ENCODE results near the gene DDX20.
"Not testable (repeated sequence)": the region's sequence is repeated elsewhere in the genome, so short reads cannot be mapped to it uniquely, and the experiment has no call there.

The DDX20 gene

DNA sequence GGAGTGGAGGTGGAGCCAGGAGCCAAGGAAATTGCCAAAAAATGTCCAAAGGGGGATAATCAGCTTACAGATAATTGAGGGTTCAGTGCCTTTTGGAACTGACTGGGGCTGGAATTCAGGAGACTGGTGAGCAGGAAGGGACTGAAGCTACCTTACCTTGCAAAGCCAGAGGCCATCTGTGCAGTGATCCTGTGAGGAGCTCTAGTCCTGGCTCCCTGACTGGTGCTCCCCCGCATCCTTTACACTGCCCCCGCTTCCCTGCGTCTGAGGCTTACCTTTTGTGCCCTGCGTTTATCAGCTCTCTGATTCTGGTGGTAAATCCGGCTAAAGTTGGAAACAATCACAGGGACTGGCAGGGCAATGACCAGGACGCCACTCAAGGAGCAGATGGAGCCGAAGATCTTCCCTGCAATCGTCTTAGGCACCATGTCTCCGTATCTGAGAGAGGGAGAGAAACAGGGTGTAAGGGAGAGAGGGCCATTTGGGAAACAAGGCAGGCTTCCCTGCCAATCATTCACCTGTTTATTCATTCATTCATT is 31.0 kb downstream of the DDX20 start:
- no peak for DNase-seq (ENCODE audit: low read depth in 2 of 3, low spot score in 2 of 3)

DNA sequence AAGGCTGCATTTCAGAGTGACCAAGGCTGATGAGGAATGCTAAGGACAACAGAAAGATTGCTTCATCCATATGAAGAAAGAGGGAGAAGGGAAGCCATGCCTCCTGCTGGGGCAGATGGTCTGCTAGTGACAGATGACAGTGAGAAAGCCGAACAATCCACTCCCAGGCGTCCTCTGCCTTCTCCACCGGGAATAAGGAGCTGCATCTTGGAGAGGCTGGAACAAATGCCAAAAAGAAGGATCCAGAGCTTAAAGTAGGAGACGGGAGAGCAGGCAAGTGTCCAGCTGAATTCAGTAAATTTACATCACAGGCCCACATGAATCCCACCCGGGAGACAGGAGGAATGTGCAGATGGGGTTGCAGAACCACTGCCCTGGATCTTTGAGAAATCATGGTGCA is 33.4 kb downstream of the DDX20 start:
- no peak for DNase-seq (ENCODE audit: low read depth in 2 of 3, low spot score in 2 of 3)

DNA sequence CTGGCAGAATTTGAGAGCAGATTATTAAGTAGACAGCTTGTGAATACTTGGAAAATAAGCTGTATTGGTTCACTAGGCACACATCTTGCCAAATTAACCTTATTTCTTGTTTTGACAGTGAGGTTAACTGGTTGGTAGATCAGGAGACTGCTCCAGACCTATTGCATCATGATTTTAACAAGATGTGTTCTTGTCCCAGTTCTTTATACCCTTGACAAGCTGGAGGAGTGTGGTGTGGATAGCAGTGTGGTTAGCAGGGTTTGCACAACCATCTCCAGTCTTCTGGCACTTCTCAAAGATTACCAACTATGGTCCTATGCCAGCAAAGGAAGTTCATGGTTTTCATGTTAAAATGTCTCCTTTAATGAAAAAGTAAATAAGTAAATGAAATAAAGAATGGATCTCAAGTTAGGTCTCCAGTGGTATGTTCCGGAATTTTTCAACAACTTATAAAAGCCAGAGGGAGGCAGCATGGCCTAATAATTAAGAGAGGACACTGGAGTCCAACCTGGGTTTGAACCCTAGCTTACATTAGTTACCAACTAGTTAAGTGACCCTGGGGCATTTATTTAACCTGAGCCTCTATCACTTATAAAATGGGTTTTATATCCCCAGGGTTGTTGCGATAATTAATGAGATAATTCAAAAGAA is 34.1 kb downstream of the DDX20 start:
- no peak for DNase-seq (ENCODE audit: low read depth in 2 of 3, low spot score in 2 of 3)

GRCh38 chr1:111791776-111792175 is 36.1 kb downstream of the DDX20 start:
- DNase-seq (ENCODE audit: low read depth in 2 of 3, low spot score in 2 of 3) = no peak

- no peak for DNase-seq (ENCODE audit: low read depth in 2 of 3, low spot score in 2 of 3)
Observed at GRCh38 chr1:111792249-111792648, 36.5 kb downstream of the DDX20 start.

DNA sequence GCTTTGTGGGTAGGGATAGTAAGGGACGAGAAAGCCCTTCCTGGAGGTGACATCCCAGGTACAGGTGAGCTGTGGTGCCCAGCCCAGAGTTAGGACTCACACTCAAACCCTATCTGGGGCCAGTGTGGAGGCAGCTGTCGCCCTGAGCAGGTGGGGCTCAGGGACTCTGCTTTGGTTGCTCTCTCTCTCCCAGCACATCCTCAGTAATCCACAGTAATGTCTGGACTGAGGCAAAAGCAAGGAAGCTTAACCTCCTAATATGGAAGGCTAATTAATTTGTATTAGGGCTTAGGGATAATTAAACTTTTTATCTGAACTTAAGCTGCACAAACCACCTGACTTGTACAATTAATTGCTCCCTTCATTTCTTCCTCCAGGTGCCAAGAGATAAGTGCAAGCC is 38.2 kb downstream of the DDX20 start:
- no peak for DNase-seq (ENCODE audit: low read depth in 2 of 3, low spot score in 2 of 3)

GRCh38 chr1:111795401-111795800 is 39.7 kb downstream of the DDX20 start:
- no peak for DNase-seq (ENCODE audit: low read depth in 2 of 3, low spot score in 2 of 3)

DNA sequence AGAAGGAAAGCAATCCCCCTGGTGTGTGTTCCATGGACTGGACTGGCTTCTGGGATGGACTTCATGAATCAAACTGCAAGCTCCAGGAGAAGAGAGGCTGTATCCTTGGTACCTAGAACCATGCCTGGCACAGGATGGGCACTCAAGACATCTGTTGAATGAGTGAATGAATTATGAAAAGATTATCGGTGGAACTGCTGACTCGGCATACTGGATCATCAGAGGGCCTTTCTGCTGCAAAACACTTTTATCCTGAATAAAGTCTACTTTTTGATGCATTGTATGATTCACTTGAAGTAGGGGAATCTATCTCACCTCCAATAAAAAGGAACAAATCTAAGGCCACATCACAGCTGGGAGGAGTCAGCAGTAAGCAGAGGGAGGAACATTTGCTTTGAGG is 42.9 kb downstream of the DDX20 start:
- no peak for DNase-seq (ENCODE audit: low read depth in 2 of 3, low spot score in 2 of 3)

GRCh38 chr1:111799722-111800121 is 44.0 kb downstream of the DDX20 start:
- DNase-seq (ENCODE audit: low read depth in 2 of 3, low spot score in 2 of 3) = not testable (repeated sequence)

DNA sequence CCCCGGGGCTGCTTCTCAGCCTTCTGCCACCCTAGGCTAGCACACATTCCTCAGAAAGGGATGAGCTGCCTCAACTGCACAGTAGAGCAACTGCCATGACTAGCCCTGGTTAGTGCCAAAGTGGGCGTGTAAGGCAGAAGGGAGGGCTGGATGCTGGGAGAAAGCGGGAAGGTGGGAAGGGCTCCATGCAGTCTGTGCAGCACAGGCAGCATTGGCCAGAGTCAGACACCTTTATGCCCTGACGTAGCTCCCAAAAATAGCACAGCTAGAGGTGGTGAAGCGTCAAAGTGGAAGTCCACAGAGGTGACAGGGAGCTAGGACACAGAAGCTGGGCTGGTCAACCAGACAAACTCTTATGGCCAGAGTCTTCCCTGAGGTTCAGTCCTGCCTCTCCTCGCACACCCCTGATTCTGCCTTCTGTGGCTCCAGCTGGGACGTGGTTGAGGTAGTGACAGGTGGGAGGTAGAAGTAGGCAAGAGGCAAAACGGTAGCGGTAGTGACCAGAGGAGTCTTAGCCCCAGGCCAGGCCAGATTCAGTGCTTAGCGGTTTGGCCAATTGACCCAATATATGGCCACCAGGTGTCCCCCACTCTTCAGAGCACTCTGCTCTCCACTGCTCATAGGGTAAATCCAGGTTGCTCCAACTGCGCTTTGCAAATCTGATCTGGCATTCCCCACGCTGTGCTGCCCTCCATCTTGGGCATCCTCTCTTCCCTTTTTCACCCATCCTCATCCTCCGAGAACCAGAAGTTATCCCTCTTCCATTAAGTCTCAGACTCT is 45.6 kb downstream of the DDX20 start:
- no peak for DNase-seq (ENCODE audit: low read depth in 2 of 3, low spot score in 2 of 3)

DNA sequence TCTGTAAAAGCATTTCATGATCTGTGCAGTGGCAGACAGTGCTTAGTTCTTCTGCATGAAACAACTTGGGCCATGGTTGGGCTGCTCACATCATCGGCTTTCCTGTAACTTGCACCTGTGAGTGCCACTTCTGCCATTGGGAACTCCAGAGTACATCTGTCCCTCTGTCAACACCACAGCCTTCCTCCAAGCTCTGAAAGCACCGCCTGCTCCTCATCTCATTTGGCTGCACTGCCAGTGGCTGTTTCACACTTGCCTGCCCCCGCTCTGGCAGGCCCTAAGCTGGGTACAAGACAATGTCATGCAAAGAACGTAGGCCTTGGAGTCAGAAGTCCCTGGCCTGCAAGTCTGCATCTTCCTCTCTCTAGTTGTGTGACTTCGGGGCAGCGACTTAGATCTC is 46.4 kb downstream of the DDX20 start:
- DNase-seq (ENCODE audit: low read depth in 2 of 3, low spot score in 2 of 3) = no peak

- DNase-seq (ENCODE audit: low read depth in 2 of 3, low spot score in 2 of 3) = no peak
Observed at GRCh38 chr1:111802984-111803383, 47.3 kb downstream of the DDX20 start.

DNA sequence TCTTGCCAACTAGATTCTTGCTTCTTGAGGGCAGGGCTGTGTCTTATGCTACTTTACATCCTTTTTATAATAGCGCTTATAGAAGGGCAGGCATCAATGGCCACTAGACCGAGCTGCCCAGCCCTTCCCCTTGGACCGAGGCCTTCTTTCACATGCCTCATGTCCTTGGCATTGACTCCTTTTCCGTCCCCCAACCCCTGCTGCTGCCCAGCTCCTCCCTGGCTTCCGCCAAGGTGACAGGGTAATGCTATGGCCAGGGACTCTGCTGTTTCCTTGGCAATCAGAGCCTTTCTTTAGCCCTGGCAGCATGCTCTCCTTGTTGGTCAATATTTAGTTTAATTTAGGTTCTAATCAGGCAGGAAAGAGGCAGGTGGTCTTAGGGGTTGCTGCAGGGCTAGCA is 48.2 kb downstream of the DDX20 start:
- no peak for DNase-seq (ENCODE audit: low read depth in 2 of 3, low spot score in 2 of 3)

DNA sequence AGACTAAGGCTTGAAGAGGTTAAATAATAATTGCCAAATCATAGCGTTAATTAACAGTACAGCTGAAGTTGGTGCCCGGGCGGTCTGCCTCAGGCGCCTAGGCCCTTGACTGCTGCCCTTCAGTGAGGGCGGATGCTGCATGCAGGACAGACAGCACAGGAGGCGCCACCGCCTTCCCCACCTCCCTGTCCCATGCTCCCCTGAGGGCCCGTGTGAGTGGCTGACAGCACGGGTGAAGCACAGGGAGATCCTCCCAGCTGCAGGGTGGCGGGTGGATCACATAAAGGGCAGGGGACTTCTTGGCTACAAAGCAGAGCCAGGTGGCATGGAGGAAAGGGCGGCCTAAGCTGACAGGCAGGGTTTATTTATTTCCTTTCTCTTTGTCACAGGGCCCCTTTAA is 49.1 kb downstream of the DDX20 start:
- DNase-seq (ENCODE audit: low read depth in 2 of 3, low spot score in 2 of 3) = no peak

- DNase-seq (ENCODE audit: low read depth in 2 of 3, low spot score in 2 of 3) = no peak
Observed at GRCh38 chr1:111805251-111805650, 49.5 kb downstream of the DDX20 start.

- DNase-seq (ENCODE audit: low read depth in 2 of 3, low spot score in 2 of 3) = no peak
Observed at GRCh38 chr1:111811891-111812290, 56.2 kb downstream of the DDX20 start.

GRCh38 chr1:111812306-111812705 is 56.6 kb downstream of the DDX20 start:
- DNase-seq (ENCODE audit: low read depth in 2 of 3, low spot score in 2 of 3) = no peak

GRCh38 chr1:111813440-111814304 is 58.0 kb downstream of the DDX20 start:
- DNase-seq (ENCODE audit: low read depth in 2 of 3, low spot score in 2 of 3) = no peak

DNA sequence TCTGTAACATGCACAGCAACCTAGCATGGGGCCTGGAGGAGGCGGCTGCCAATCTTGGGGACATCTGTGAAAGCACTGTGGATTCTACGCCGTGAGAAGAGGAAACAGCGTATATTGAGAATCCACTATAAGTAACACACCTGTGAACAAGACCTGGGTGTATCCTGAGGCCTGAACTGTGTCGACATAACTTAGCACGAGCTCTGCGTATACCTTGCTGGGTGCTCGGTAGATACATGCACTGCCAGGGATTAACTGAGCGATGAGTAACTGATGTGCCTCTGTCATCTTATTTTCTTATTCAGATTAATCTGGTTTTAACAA is 58.6 kb downstream of the DDX20 start:
- no peak for DNase-seq (ENCODE audit: low read depth in 2 of 3, low spot score in 2 of 3)

- DNase-seq (ENCODE audit: low read depth in 2 of 3, low spot score in 2 of 3) = no peak
Observed at GRCh38 chr1:111814642-111815041, 58.9 kb downstream of the DDX20 start.
